Skeletal muscle satellite cell (primary cell): ENCODE data around the gene KCNT1.

Experiments
- H3K27me3 ChIP-seq: 2 replicates; pipeline ENCODE4 v1.7.0; 2013; ENCODE audit warnings: low read length; ENCODE audit not compliant: control insufficient read depth, insufficient read depth
- H3K36me3 ChIP-seq: 2 replicates; pipeline ENCODE4 v1.7.0; 2013; ENCODE audit warnings: mild to moderate bottlenecking, control low read depth, low read length; ENCODE audit not compliant: insufficient read depth
- H3K4me1 ChIP-seq: 2 replicates; pipeline ENCODE4 v1.7.0; 2013; ENCODE audit warnings: low read length; ENCODE audit not compliant: control insufficient read depth, insufficient read depth
- H3K4me2 ChIP-seq: 2 replicates; pipeline ENCODE4 v1.7.0; 2013; ENCODE audit warnings: mild to moderate bottlenecking, low read length
- H3K4me3 ChIP-seq: 2 replicates; pipeline ENCODE4 v1.7.0; 2013; ENCODE audit warnings: low read length
- H3K9ac ChIP-seq: 2 replicates; pipeline ENCODE4 v1.7.0; 2013; ENCODE audit warnings: mild to moderate bottlenecking, low read depth, low read length, moderate library complexity
- H3K9me3 ChIP-seq: replicated peaks from 2 replicates; pipeline ENCODE4 v1.7.0; 2013; ENCODE audit warnings: mild to moderate bottlenecking, control low read depth, low read length

Gene KCNT1

DNA sequence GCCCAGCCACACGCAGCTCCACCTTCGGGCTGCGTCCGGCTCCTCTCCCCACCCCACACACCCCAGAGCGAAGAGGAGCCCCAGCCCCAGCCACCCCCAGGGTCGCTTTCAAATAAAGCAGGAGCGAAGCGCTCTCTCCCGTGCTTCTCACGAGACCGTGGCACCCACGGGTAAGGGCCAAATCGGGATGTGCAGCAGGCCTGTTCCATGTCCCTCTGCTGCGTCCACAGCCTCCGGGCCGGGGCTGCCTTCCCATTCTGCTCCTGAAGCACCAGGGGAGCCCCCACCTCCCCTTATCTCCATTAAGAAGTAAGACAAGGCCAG is 59.8 kb downstream of the KCNT1 start:
- Histone ChIP-seq H3K4me2 (no peak overlapping the region), H3K4me1 (no peaks in the 10 kb centered on the region), H3K27me3 (no peaks in the 10 kb centered on the region), H3K9me3 (peaks cover 7% of the 10 kb centered on the region), H3K4me3 (no peak overlapping the region), H3K36me3 (no peaks in the 10 kb centered on the region), H3K9ac (no peak overlapping the region)

DNA sequence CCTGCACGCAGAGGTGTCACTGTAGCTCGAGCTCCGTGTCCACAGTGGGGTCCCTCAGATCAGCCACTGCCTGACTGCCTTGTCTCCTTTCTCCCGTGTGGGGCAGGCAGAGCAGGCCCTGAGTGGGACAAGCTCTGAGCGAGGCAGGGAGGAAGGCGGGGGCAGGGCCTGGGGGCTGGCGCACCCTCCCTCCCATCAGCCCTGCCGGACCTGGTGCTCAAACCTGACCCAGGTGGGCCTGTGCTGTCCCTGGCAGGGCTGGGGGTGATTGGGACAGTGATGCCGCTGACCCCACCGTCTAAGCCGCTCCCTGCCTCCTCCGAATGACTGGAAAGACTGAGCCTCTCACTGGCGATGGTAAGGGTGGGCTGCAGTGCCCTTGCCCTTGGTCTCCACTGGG is 60.9 kb downstream of the KCNT1 start:
- no peaks in the 10 kb centered on the region for H3K36me3 ChIP-seq
- no peak overlapping the region for H3K4me2 ChIP-seq
- no peaks in the 10 kb centered on the region for H3K27me3 ChIP-seq
- no peak overlapping the region for H3K9ac ChIP-seq
- peaks cover 7% of the 10 kb centered on the region for H3K9me3 ChIP-seq
- H3K4me1 ChIP-seq: no peaks in the 10 kb centered on the region
- H3K4me3 ChIP-seq: no peak overlapping the region

DNA sequence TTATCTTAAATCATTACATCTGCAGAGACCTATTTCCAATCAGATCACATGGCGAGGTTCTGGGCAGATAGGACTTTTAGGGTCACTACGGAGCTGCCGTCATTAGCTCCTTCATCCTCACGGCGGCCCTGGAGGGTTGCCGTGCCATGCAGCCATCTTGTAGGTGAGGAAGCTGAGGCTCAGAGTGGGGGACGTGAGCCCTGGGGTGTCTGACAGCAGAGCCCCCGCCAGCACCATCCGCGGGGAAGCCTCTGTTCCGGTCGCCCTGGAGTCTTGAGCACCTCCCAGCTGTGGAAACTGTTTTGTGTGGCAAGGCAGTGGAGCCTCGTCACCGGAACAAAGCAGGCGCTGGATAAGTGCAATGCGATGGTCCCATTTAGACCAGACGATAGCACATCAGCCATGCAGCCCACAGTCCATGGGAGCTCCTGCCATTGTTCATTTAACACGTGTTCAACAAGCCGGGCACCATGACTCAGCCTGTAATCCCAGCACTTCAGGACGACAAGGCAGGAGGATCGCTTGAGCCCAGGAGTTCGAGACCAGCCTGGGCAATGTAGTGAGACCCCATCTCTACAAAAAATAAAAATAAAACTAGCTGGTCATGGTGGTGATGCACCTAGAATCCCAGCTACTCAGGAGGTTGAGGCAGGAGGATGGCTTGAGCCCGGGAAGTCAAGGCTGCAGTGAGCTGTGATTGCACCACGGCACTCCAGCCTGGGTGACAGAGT is 61.9 kb downstream of the KCNT1 start:
- Histone ChIP-seq H3K4me3 (no peak overlapping the region), H3K27me3 (no peaks in the 10 kb centered on the region), H3K4me1 (no peaks in the 10 kb centered on the region), H3K9me3 (peaks cover 7% of the 10 kb centered on the region), H3K36me3 (no peaks in the 10 kb centered on the region), H3K4me2 (no peak overlapping the region), H3K9ac (no peak overlapping the region)

DNA sequence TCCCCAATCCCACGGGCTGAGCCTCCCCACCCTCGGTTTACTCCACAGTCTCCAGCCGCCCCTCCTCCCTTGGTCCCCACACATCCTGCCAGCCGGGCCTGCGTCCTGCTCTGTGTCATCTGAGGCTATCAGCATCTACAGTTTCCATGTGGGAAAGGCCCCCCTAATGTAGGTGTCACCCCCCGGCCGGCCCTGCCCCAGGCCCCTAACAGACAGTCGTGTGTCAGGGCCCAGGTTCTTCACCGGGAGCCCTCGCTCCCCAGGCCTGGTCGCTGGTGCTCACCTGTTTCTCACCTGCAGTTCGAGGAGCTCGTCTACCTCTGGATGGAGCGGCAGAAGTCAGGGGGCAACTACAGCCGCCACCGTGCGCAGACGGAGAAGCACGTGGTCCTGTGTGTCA is 62.7 kb downstream of the KCNT1 start:
- Histone ChIP-seq H3K9me3 (peaks cover 7% of the 10 kb centered on the region), H3K4me2 (no peak overlapping the region), H3K4me1 (no peaks in the 10 kb centered on the region), H3K27me3 (no peaks in the 10 kb centered on the region), H3K4me3 (no peak overlapping the region), H3K36me3 (no peaks in the 10 kb centered on the region), H3K9ac (no peak overlapping the region)

DNA sequence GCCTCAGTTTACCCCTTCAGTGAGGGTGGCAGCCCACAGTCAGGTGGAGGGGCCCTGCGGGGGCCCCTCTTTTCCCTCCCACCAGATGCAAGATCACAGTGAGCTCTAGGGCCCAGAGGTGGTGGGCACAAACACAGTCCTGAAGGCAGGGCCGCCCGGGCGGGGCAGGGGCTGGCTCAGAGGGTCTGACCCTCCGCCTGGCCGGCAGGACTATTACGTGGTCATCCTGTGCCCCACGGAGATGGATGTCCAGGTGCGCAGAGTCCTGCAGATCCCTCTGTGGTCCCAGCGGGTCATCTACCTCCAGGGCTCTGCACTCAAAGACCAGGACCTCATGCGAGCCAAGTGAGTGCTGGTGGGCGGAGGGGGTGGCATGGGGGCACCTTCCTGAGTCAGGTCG is 63.4 kb downstream of the KCNT1 start:
- H3K4me1 ChIP-seq: no peaks in the 10 kb centered on the region
- peaks cover 7% of the 10 kb centered on the region for H3K9me3 ChIP-seq
- no peaks in the 10 kb centered on the region for H3K27me3 ChIP-seq
- H3K4me3 ChIP-seq: no peak overlapping the region
- no peak overlapping the region for H3K4me2 ChIP-seq
- H3K36me3 ChIP-seq: no peaks in the 10 kb centered on the region
- no peak overlapping the region for H3K9ac ChIP-seq

DNA sequence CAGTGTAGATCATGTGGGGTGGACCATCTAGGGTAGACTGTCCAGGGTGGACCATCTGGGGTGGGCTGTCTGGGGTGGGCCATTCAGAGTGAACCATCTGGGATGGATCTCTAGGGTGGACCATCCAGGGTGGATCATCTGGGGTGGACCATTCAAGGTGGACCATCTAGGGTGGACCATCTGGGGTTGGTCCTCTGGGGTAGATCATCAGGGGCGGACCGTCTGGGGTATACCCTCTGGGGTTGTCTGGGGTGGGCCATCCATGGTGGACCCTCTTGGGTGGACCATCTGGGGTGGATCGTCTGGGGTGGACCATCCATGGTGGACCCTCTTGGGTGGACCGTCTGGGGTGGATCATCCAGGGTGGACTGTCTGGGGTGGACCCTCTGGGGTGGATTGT is 64.3 kb downstream of the KCNT1 start:
- Histone ChIP-seq H3K36me3 (no peaks in the 10 kb centered on the region), H3K4me3 (no peak overlapping the region), H3K4me2 (no peak overlapping the region), H3K9me3 (peaks cover 7% of the 10 kb centered on the region), H3K9ac (no peak overlapping the region), H3K4me1 (no peaks in the 10 kb centered on the region), H3K27me3 (no peaks in the 10 kb centered on the region)

DNA sequence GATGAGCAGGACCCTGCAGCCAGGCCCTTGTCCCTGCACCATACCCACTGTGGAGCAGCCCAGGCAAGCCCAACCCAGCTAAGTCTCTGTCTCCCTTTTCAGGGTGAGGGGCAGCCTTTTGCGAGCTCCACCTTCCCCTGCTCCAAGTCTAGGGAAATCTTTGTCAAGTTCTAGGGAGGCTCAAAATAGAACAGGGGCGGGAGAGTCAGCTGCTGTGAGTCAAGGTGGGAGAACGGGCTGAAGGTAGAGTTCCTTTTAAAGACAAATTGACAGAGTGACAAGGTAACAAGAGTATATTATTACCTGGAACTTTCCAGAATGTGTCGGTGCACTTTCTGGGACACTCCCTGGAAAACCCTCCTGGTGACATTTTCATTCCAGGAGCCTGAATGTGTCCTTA is 64.7 kb downstream of the KCNT1 start:
- H3K4me1 ChIP-seq: no peaks in the 10 kb centered on the region
- H3K4me2 ChIP-seq: no peak overlapping the region
- no peak overlapping the region for H3K9ac ChIP-seq
- H3K4me3 ChIP-seq: no peak overlapping the region
- peaks cover 7% of the 10 kb centered on the region for H3K9me3 ChIP-seq
- no peaks in the 10 kb centered on the region for H3K27me3 ChIP-seq
- H3K36me3 ChIP-seq: no peaks in the 10 kb centered on the region

DNA sequence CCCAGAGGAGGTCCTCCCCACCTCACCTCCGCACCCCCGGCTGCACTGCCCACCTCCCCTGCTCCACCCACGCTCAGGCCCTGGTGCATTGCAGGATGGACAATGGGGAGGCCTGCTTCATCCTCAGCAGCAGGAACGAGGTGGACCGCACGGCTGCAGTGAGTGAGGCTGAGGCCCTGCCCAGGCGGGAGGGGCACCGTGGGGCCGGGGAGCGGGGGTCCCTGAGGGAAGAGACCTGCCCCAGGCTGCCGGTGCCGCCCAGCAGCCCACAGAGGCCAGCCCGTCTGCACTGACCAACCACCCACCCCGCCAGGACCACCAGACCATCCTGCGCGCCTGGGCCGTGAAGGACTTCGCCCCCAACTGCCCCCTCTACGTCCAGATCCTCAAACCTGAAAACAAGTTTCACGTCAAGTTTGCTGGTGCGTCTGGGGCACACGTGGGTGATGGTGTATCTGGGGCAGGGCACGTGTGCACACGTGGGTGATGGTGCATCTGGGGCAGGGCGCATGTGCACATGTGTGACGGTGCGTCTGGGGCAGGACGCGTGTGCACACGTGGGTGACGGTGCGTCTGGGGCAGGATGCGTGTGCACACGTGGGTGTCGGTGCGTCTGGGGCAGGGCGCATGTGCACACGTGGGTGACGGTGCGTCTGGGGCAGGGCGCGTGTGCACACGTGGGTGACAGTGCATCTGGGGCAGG is 66.7 kb downstream of the KCNT1 start:
- no peak overlapping the region for H3K9ac ChIP-seq
- no peak overlapping the region for H3K4me3 ChIP-seq
- no peaks in the 10 kb centered on the region for H3K36me3 ChIP-seq
- H3K27me3 ChIP-seq: no peaks in the 10 kb centered on the region
- no peaks in the 10 kb centered on the region for H3K4me1 ChIP-seq
- H3K4me2 ChIP-seq: no peak overlapping the region
- H3K9me3 ChIP-seq: peaks cover 7% of the 10 kb centered on the region

DNA sequence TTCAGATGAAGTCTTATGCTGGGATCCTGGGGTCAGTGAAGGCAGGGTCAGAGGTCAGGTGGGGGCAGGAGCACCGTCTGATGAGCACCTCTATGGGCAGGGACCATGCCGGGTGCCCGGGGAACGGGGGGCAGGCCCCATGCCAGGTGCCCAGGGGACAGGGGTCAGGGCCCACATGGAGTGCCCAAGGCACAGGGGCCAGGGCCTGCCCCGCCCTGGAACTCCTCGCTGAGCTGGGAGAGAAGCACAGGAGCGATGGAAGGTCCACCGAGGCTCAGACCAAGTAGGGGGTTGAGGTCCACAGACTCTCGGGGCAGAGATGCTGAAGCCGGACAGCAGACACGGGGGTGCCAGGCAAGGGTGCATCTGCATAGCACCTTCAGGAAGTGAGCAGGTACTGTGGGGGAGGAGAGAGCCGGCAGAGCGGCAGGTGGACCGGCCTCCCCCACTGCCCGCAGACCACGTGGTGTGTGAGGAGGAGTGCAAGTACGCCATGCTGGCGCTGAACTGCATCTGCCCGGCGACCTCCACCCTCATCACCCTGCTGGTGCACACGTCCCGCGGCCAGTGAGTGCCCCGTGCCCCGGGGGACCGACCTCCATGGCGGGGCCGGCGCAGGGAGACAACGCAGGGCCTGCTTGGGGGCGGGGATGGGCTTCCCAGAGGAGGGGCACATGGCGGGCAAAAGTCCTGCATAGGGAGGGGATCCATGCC is 67.7 kb downstream of the KCNT1 start:
- H3K9me3 ChIP-seq: peaks cover 7% of the 10 kb centered on the region

DNA sequence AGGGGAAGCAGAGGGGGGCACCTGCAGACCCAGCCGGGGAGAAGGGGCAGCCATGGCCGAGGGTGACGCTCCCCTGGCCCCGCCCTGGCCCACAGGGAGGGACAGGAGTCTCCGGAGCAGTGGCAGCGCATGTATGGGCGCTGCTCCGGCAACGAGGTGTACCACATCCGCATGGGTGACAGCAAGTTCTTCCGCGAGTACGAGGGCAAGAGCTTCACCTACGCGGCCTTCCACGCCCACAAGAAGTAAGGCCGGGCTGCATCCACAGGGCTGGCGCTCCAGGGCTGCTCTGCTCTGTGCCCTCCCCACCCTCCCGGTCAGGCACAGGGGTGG is 68.2 kb downstream of the KCNT1 start:
- Histone ChIP-seq H3K9me3 (peaks cover 7% of the 10 kb centered on the region), H3K4me2 (no peak overlapping the region), H3K9ac (no peak overlapping the region)

More for the DNA sequence above, 67.7 kb downstream of the KCNT1 start:
- H3K36me3 ChIP-seq: no peaks in the 10 kb centered on the region
- H3K9ac ChIP-seq: no peak overlapping the region
- no peak overlapping the region for H3K4me3 ChIP-seq
- H3K4me2 ChIP-seq: no peak overlapping the region
- H3K4me1 ChIP-seq: no peaks in the 10 kb centered on the region
- no peaks in the 10 kb centered on the region for H3K27me3 ChIP-seq

DNA sequence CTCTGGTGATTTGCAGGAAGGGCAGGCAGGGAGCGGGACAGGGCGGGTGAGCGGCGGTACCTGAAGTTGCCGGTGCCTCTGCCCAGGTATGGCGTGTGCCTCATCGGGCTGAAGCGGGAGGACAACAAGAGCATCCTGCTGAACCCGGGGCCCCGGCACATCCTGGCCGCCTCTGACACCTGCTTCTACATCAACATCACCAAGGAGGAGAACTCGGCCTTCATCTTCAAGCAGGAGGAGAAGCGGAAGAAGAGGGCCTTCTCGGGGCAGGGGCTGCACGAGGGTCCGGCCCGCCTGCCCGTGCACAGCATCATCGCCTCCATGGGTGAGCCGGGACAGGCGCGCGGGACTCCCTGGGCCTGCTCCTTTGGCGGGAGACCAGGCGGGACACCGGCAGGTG is 68.8 kb downstream of the KCNT1 start:
- no peaks in the 10 kb centered on the region for H3K36me3 ChIP-seq
- H3K9ac ChIP-seq: no peak overlapping the region
- no peaks in the 10 kb centered on the region for H3K27me3 ChIP-seq
- no peak overlapping the region for H3K4me3 ChIP-seq
- H3K4me2 ChIP-seq: no peak overlapping the region
- peaks cover 6% of the 10 kb centered on the region for H3K9me3 ChIP-seq
- H3K4me1 ChIP-seq: no peaks in the 10 kb centered on the region

More for the DNA sequence above, 68.2 kb downstream of the KCNT1 start:
- no peaks in the 10 kb centered on the region for H3K27me3 ChIP-seq
- H3K4me3 ChIP-seq: no peak overlapping the region
- no peaks in the 10 kb centered on the region for H3K4me1 ChIP-seq
- H3K36me3 ChIP-seq: no peaks in the 10 kb centered on the region
